Measurements from ENCODE around the gene EFCAB5. TPM values are rescaled to one million over a fixed set of nuclear protein-coding genes. Genes with fewer than 3 reads are reported as not detected.

EFCAB5 gene
- total and polyA plus RNA-seq, 10 of the 15 experiments (the other 5 are each of a cell fraction or from before 2014, with no cell fraction given): 0.39 to 2.6 (median 1.0) TPM

DNA sequence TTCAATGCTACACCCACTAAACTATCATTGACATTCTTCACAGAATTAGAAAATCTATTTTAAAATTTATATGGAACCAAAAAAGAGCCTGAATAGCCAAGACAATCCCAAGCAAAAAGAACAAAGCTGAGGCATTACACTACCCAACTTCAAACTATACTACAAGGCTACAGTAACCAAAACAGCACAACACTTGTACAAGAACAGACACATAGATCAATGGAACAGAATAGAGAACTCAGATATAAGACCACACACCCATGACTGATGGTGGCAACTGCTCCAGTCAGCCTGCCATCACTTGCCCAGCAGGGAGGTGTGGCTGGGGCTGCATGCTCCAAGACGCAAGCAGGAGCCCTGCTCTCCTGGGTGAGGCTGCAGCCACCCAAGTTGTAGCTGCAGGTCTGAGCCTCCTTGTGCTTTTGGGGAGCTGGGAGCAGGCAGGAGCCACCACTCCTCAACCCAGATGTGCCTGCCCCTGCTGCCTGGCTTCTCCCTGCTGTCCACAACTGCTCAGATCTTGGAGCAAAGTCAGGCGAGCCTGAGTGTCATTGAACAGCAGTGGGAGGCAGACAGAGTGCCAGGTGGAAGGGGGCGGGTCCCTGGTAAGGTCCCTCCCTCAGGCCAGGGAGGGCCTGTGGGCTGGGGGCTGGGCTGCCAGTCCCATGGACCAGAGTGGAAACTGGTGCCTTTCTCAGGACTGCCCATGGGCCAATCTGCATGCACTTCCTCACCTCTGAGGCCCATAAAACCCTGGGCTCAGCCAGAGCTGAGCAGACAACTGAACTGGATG, 36.2 kb upstream of the EFCAB5 start:
- Histone ChIP-seq H3K36me3 (ENCODE audit: control insufficient read depth in 2 of 2, insufficient read depth in 2 of 2, low read length in 1 of 2) (no peaks in the 10 kb centered on the region), H3K9me3 (replicated peaks; ENCODE audit: control insufficient read depth, insufficient read depth, low read length) (peaks cover 9% of the 10 kb centered on the region; the same call in 2 of the 3 replicates), H3K27ac (ENCODE audit: control insufficient read depth, insufficient read depth) (no peak overlapping the region), H3K27me3 (replicated peaks in 1 of 2; ENCODE audit: control insufficient read depth in 2 of 2, insufficient read depth in 2 of 2, low read length in 1 of 2) (no peaks in the 10 kb centered on the region), H2AFZ (ENCODE audit: control insufficient read depth, low read depth, low read length) (no peak overlapping the region), H3K4me2 (ENCODE audit: control insufficient read depth, insufficient read depth) (no peak overlapping the region), H3K4me3 (no peak overlapping the region), H4K20me1 (ENCODE audit: control insufficient read depth, insufficient read depth) (no peaks in the 10 kb centered on the region), H3K9ac (ENCODE audit: control insufficient read depth, insufficient read depth, low read length) (no peak overlapping the region), H3K79me2 (ENCODE audit: control insufficient read depth, insufficient read depth, low read length) (no peaks in the 10 kb centered on the region; the same call in none of the 2 replicates), H3K4me1 (ENCODE audit: control insufficient read depth, insufficient read depth, low read length) (no peaks in the 10 kb centered on the region)
- FAIRE-seq (no peak), DNase-seq (ENCODE audit: low read depth, low spot score) (no peak), ATAC-seq (no peak)
- ChIA-PET CTCF (interaction anchor here (1.8 kb wide), 1 partner anchor 17 kb away, joined by 4 read pairs; no protein-coding TSS in a partner anchor), SMC1A (ENCODE audit: uncharacterized antibody, unreplicated experiment) (interaction anchor here (1.4 kb wide), 1 partner anchor 9 kb away, joined by 3 read pairs; no protein-coding TSS in a partner anchor), RAD21 (ENCODE audit: unreplicated experiment) (interaction anchor here (0.9 kb wide), 1 partner anchor 26 kb away, joined by 3 read pairs; no protein-coding TSS in a partner anchor), POLR2A (interaction anchor here (1.2 kb wide), 1 partner anchor 18 kb away, joined by 3 read pairs; no protein-coding TSS in a partner anchor)
- 95% methylated on average over 3 of the region's 3 CpGs for WGBS (ENCODE audit: insufficient coverage, insufficient replicate concordance, low lambda C conversion rate, missing lambda C conversion rate)
- TF ChIP-seq EZH2 (IDR thresholded peaks at IDR 0.05; ENCODE audit: borderline replicate concordance, control insufficient read depth, low read depth, low read length) (no peak), GATAD2B (conservative IDR thresholded peaks at IDR 0.05; ENCODE audit: low read depth) (no peak), SUZ12 (IDR thresholded peaks at IDR 0.05; ENCODE audit: unreplicated experiment) (no peak)
- in situ Hi-C loops (cut with MboI) (no loop called here), intact Hi-C loops (cut with micrococcal nuclease; ENCODE audit: unreplicated experiment) (no loop called here)
- no TSS peak for BruUV-seq (replicated peaks)

GRCh38 chr17:29905879-29906167, 35.6 kb upstream of the EFCAB5 start:
- CTCF ChIA-PET: no interaction called here
- TF ChIP-seq SMC3 (IDR thresholded peaks at IDR 0.05; ENCODE audit: borderline replicate concordance, low read length) (no peak), ZNF274 (IDR thresholded peaks at IDR 0.05; ENCODE audit: insufficient read depth, insufficient read length) (no peak), POLR2AphosphoS2 (IDR thresholded peaks at IDR 0.05; ENCODE audit: low read depth, low read length) (no peak), POLR2A (IDR thresholded peaks at IDR 0.05; ENCODE audit: low read depth, low read length) (no peak), NBN (IDR thresholded peaks at IDR 0.05) (no peak), NRF1 (conservative IDR thresholded peaks at IDR 0.05; ENCODE audit: low read depth, low read length) (no peak)
- TF ChIP-seq, protein P1, sequence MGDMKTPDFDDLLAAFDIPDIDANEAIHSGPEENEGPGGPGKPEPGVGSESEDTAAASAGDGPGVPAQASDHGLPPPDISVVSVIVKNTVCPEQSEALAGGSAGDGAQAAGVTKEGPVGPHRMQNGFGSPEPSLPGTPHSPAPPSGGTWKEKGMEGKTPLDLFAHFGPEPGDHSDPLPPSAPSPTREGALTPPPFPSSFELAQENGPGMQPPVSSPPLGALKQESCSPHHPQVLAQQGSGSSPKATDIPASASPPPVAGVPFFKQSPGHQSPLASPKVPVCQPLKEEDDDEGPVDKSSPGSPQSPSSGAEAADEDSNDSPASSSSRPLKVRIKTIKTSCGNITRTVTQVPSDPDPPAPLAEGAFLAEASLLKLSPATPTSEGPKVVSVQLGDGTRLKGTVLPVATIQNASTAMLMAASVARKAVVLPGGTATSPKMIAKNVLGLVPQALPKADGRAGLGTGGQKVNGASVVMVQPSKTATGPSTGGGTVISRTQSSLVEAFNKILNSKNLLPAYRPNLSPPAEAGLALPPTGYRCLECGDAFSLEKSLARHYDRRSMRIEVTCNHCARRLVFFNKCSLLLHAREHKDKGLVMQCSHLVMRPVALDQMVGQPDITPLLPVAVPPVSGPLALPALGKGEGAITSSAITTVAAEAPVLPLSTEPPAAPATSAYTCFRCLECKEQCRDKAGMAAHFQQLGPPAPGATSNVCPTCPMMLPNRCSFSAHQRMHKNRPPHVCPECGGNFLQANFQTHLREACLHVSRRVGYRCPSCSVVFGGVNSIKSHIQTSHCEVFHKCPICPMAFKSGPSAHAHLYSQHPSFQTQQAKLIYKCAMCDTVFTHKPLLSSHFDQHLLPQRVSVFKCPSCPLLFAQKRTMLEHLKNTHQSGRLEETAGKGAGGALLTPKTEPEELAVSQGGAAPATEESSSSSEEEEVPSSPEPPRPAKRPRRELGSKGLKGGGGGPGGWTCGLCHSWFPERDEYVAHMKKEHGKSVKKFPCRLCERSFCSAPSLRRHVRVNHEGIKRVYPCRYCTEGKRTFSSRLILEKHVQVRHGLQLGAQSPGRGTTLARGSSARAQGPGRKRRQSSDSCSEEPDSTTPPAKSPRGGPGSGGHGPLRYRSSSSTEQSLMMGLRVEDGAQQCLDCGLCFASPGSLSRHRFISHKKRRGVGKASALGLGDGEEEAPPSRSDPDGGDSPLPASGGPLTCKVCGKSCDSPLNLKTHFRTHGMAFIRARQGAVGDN (IDR thresholded peaks at IDR 0.05): no peak

More at GRCh38 chr17:29905879-29906167, 35.6 kb upstream of the EFCAB5 start:
- H3K4me1 ChIP-seq (ENCODE audit: control insufficient read depth, insufficient read depth, low read length): no peaks in the 10 kb centered on the region
- H3K27ac ChIP-seq (ENCODE audit: control insufficient read depth, insufficient read depth): no peak overlapping the region
- in situ Hi-C loops (cut with MboI): no loop called here
- DNase-seq (ENCODE audit: low read depth, low spot score) (no peak), FAIRE-seq (no peak), ATAC-seq (no peak)
- 88% methylated on average over 3 of the region's 3 CpGs for WGBS (ENCODE audit: insufficient coverage, insufficient replicate concordance, low lambda C conversion rate, missing lambda C conversion rate)
- H3K27me3 ChIP-seq (replicated peaks in 1 of 2; ENCODE audit: control insufficient read depth in 2 of 2, insufficient read depth in 2 of 2, low read length in 1 of 2): no peaks in the 10 kb centered on the region
- no peaks in the 10 kb centered on the region for H4K20me1 ChIP-seq (ENCODE audit: control insufficient read depth, insufficient read depth)
- no peak overlapping the region for H2AFZ ChIP-seq (ENCODE audit: control insufficient read depth, low read depth, low read length)
- RAD21 ChIA-PET (ENCODE audit: unreplicated experiment): interaction anchor here (0.9 kb wide), 1 partner anchor 26 kb away, joined by 3 read pairs; no protein-coding TSS in a partner anchor
- no peak overlapping the region for H3K4me2 ChIP-seq (ENCODE audit: control insufficient read depth, insufficient read depth)
- SMC1A ChIA-PET (ENCODE audit: uncharacterized antibody, unreplicated experiment): no interaction called here
- peaks cover 9% of the 10 kb centered on the region; the same call in 2 of the 3 replicates for H3K9me3 ChIP-seq (replicated peaks; ENCODE audit: control insufficient read depth, insufficient read depth, low read length)
- POLR2A ChIA-PET: interaction anchor here (1.2 kb wide), 1 partner anchor 19 kb away, joined by 3 read pairs; no protein-coding TSS in a partner anchor
- no peak overlapping the region for H3K9ac ChIP-seq (ENCODE audit: control insufficient read depth, insufficient read depth, low read length)
- no peaks in the 10 kb centered on the region; the same call in none of the 2 replicates for H3K79me2 ChIP-seq (ENCODE audit: control insufficient read depth, insufficient read depth, low read length)
- intact Hi-C loops (cut with micrococcal nuclease; ENCODE audit: unreplicated experiment): no loop called here
- BruUV-seq (replicated peaks): no TSS peak
- H3K4me3 ChIP-seq: no peak overlapping the region
- no peaks in the 10 kb centered on the region for H3K36me3 ChIP-seq (ENCODE audit: control insufficient read depth in 2 of 2, insufficient read depth in 2 of 2, low read length in 1 of 2)

Data from GM12878 (cell line).